HG02623 (cell line): ENCODE data around the gene NPHP3.
"Not testable (repeated sequence)": the region's sequence is repeated elsewhere in the genome, so short reads cannot be mapped to it uniquely, and the experiment has no call there.

Experiments used
- ATAC-seq: cut with Tn5 transposase; IDR thresholded peaks from one replicate; pipeline ENCODE4 v1.9.1; 2021; ENCODE audit warnings: moderate library complexity; ENCODE audit not compliant: unreplicated experiment

Gene NPHP3

GRCh38 chr3:132722165-132723023 lies at the start of gene NPHP3:
TSS of gene NPHP3 (minus strand) at chr3:132722409. CDS start at chr3:132722355, 54 bp downstream.
- ATAC-seq: peak; percentile 76

GRCh38 chr3:132758740-132759139 lies 36.5 kb upstream of the NPHP3 start:
- no peak for ATAC-seq

- ATAC-seq: no peak
Measured at GRCh38 chr3:132756108-132756650, 34.0 kb upstream of the NPHP3 start.

GRCh38 chr3:132753946-132754345 lies 31.7 kb upstream of the NPHP3 start:
- no peak for ATAC-seq

GRCh38 chr3:132749786-132750185 lies 27.6 kb upstream of the NPHP3 start:
- no peak for ATAC-seq

GRCh38 chr3:132746720-132747119 lies 24.5 kb upstream of the NPHP3 start:
- not testable (repeated sequence) for ATAC-seq

GRCh38 chr3:132738314-132738713 lies 16.1 kb upstream of the NPHP3 start:
- no peak for ATAC-seq

GRCh38 chr3:132735589-132735988 lies 13.4 kb upstream of the NPHP3 start:
- no peak for ATAC-seq

GRCh38 chr3:132730891-132731580 lies 8.8 kb upstream of the NPHP3 start:
- ATAC-seq: no peak

GRCh38 chr3:132726341-132726823 lies 4.2 kb upstream of the NPHP3 start:
- no peak for ATAC-seq

- no peak for ATAC-seq
Measured at GRCh38 chr3:132723024-132723950, 1.1 kb upstream of the NPHP3 start.

- ATAC-seq: peak; percentile 23
Measured at GRCh38 chr3:132721479-132722164, 587 bp downstream of the NPHP3 start.

GRCh38 chr3:132720228-132720627 lies 2.0 kb downstream of the NPHP3 start:
- no peak for ATAC-seq

- no peak for ATAC-seq
Measured at GRCh38 chr3:132716372-132716771, 5.8 kb downstream of the NPHP3 start.

- no peak for ATAC-seq
Measured at GRCh38 chr3:132713977-132714727, 8.1 kb downstream of the NPHP3 start.

GRCh38 chr3:132710311-132710710 lies 11.9 kb downstream of the NPHP3 start:
- ATAC-seq: no peak

GRCh38 chr3:132709761-132710160 lies 12.4 kb downstream of the NPHP3 start:
- no peak for ATAC-seq

- no peak for ATAC-seq
Measured at GRCh38 chr3:132703733-132704132, 18.5 kb downstream of the NPHP3 start.

- ATAC-seq: no peak
Measured at GRCh38 chr3:132695422-132695821, 26.8 kb downstream of the NPHP3 start.
